GM10266 (cell line): ENCODE data around the gene CYREN.

Source experiments
- DNase-seq: peaks from one replicate; pipeline ENCODE4 v3.0.0; 2012; ENCODE audit errors: extremely low spot score
- CTCF ChIP-seq: IDR thresholded peaks from 2 replicates; pipeline ENCODE4 v1.5.1; 2012; ENCODE audit warnings: mild to moderate bottlenecking, low read depth; ENCODE audit not compliant: control insufficient read depth, insufficient read depth; ENCODE audit errors: missing control alignments

The CYREN gene

GRCh38 chr7:135188298-135188984, 17.9 kb upstream of the CYREN start:
- no peak for TF ChIP-seq CTCF
- peak; percentile 47 for DNase-seq

GRCh38 chr7:135186841-135187253, 16.3 kb upstream of the CYREN start:
- DNase-seq, result peak; percentile 85
- peak; percentile 18 for TF ChIP-seq CTCF

GRCh38 chr7:135186261-135186540, 15.7 kb upstream of the CYREN start:
- DNase-seq, result no peak
- TF ChIP-seq CTCF, result no peak

GRCh38 chr7:135185471-135186260, 15.2 kb upstream of the CYREN start:
- TF ChIP-seq CTCF, result no peak
- DNase-seq, result no peak

- TF ChIP-seq CTCF, result no peak
- DNase-seq, result no peak
Measured at GRCh38 chr7:135184254-135184841, 13.8 kb upstream of the CYREN start.

- no peak for TF ChIP-seq CTCF
- no peak for DNase-seq
Measured at GRCh38 chr7:135183478-135183877, 13.0 kb upstream of the CYREN start.
